GM19455 (cell line): ENCODE results near the gene TPTE2.
"Not testable (repeated sequence)": the region's sequence is repeated elsewhere in the genome, so short reads cannot be mapped to it uniquely, and the experiment has no call there.

ENCODE experiments used
- ATAC-seq: cut with Tn5 transposase; IDR thresholded peaks from one replicate; pipeline ENCODE4 v1.9.1; 2021; ENCODE audit not compliant: unreplicated experiment

Gene TPTE2

DNA sequence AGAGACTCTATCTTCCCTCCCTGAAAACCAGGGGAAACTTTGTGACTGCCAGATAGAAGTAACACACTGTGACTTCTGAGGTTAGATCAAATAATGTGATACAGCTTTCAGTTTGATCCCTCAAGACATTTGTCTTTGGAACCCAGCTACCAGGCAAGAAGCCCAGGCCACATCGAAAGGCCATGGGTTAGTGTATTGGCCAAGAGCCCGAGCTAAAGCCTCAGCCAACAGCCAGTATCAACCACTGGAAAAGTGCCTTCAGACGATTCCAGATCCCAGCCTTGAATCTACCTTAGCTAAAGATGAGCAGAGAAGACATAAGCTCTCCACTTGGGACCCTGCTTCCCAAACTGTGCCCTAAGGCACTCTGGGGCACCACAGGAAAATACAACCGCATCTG lies 10.9 kb upstream of the TPTE2 start:
- ATAC-seq = no peak

DNA sequence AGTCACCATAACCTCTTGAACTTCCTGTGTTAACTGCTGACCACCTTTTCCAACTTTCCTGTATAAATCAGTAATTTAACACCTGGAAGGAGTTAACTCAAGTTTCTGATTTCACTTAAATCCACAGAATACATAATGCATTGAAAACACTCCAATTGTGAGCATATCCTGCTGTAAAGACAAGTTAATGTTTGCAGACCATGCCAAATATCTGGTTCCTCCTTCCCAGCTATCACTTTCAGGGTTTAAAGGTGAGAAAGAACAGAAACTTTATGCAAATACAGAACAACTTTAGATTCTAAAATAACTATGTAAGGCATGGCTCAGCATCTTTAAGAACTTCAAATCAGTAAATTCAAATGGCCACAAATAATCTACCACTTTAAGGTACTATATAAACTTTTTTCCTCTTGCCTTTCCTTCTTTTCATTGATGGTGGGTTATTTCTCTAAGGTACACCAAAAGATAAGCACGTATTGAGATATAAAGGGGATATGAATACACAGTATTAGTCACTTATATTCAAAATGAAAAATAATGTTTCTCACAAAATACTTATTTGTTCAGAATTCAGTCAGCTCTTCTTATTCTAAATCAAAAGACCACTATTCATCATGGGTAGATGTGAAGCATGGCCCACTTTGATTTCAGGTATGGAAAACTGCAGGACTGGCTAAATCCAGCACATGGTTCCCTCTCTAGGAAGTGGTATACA lies 6.6 kb upstream of the TPTE2 start:
- ATAC-seq = peak; percentile 45

DNA sequence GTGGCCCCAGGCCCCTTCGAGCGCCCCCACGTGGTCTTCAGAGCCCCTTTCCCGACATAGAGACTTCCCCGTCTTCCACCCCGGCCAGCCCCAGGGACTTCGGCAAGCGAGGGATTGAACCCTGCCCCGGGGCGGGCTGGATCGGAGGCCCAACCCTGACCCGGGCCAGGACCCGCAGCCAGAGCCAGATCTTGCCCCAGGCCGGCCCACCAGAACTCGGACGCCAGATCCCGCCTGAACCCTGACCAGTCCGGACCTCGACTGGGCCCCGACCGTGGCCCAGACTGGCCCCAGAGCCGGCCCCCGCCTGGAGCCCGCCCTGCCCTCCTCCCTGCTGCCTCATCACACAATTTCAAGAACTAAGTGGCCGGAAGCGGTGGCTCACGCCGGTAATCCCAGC lies 253 bp upstream of the TPTE2 start:
- no peak for ATAC-seq

DNA sequence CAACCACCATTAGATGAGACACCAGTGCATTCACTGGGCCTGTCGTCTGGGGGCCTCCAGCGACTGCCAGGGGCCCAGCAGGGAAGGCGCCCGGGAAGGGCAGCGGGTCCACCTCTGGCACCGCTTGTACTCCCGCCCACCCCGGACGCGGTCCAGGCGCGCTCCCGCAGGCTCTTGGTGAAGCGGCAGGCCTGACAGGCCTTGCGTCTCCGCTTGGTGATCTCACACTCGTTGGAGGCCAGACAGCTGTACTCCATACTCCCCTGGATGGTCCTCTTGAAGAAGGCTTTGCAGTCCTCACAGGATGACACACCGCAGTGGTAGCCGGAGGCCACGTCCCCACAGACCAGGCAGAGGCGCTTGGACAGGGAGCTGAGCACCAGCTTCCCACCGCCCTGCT lies 660 bp downstream of the TPTE2 start:
- ATAC-seq = not testable (repeated sequence)

DNA sequence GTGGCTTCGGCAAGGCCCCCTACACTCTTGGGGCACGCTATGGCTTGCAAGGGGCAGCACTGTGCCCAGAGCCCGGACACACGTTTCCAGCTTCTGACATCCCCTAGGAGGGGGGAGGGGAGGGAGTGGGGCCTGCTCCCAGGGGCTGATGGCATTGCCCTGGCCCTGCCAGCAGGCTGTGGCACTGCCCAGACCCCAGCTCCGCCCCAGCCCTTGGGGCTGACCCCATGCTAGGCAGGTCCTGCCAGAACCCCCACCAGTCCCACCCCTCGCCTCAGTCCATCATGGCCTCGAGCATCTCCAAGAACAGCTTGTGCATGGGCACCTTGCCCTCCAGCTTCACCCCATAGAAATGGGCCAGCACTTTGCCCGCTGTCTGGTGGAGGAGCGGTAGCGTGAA lies 1.6 kb downstream of the TPTE2 start:
- not testable (repeated sequence) for ATAC-seq

DNA sequence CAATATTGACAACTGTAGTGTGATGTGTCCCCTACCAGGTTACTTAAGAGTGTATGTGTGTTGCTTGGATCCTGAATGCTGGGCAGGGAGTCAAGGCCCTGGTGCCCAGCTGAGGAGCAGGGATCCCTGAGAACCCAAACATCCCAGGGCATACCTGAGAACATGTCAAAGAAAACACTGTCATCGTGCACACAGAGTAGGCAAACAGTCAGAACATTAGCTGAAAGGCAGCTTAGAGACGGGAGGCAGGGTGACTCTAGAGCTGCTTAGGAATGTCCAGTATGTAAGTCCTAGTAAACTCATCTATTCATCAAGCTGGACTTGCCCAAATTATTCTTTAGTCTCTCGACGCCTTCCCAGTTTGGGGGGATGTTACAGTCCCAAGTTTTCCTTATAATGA lies 4.0 kb downstream of the TPTE2 start:
- ATAC-seq = not testable (repeated sequence)

DNA sequence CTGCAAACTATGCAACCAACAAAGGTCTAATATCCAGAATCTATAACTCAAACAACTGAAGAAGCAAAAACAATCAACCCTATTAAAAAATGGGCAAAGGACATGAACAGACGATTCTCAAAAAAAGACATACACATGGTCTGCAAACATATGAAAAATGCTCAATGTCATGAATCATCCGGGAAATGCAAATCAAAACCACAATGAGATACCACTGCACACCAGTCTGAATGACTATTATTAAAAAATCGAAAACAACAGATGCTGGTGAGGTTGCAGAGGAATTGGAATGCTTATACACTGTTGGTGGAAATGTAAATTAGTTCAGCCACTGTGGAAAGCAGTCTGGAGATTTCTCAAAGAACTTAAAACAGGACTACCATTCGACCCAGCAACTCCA lies 12.1 kb downstream of the TPTE2 start:
- not testable (repeated sequence) for ATAC-seq

DNA sequence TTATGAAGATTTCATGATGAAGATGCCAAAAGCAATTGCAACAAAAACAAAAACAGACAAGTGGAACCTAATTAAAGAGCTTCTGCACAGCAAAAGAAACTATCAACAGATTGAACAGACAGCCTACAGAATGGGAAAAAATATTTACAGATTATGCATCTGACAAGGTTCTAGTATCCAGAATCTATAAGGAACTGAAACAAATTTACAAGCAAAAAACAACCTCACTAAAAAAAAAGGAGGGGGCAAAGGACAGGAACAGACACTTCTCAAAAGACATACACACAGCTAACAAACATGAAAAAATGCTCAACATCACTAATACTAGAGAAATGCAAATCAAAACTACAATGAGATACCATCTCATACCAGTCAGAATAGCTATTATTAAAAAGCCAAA lies 35.7 kb downstream of the TPTE2 start:
- not testable (repeated sequence) for ATAC-seq

DNA sequence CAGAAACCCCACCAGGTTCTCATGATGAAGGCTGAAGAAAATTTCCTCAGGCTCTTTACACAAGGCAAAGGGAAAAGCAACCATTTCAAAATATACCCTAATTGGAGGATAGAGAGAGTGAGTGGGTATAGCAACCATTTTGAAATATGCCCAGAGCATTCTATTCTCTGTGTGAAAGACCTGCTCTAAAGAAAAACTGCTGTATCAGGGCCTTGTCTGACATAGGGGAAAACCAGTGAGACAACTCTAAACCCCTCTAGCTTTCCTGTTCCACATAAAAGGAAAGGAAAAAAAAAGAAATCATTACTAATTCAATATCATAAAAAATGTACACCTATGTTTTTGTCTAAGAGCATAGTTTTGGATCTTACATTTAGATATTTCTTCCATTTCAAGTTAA lies 42.3 kb downstream of the TPTE2 start:
- no peak for ATAC-seq

DNA sequence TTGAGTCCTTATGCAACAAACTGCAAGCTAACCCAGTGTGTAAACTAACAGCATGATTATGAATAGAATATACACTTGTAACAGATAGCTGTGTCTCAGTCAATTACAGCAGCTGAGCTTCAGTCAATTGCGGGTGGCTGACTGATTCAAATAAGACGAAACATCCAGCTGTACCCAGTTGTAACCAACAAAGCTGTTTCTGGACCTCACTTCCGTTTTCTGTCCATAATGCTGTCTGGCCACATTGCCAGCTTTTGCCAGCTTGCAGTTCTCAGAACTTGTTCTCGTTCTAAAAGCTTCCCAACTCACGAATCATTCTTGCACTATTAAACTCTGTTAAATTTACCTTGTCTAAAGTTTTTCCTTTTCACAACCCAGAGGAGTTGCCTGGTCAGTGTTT lies 53.7 kb downstream of the TPTE2 start:
- not testable (repeated sequence) for ATAC-seq

DNA sequence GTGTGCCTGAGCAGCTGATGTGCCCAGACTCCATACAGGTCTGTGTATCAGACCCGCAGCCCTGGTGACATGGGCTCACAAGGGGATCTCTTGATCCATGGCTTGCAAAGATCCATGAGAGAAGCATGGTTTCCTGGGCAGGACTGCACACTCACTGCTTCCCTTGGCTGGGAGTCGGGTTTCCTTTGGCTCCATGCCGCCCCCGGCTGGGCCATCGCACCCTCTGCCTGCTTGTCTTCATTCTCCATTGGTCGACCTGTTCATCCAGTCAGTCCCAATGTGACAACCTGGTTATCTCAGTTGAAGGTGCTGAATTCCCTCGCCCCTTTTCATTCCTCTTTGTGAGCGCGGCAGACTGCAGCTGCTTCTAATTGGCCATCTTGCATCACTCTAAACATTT lies 101.2 kb downstream of the TPTE2 start:
- not testable (repeated sequence) for ATAC-seq

DNA sequence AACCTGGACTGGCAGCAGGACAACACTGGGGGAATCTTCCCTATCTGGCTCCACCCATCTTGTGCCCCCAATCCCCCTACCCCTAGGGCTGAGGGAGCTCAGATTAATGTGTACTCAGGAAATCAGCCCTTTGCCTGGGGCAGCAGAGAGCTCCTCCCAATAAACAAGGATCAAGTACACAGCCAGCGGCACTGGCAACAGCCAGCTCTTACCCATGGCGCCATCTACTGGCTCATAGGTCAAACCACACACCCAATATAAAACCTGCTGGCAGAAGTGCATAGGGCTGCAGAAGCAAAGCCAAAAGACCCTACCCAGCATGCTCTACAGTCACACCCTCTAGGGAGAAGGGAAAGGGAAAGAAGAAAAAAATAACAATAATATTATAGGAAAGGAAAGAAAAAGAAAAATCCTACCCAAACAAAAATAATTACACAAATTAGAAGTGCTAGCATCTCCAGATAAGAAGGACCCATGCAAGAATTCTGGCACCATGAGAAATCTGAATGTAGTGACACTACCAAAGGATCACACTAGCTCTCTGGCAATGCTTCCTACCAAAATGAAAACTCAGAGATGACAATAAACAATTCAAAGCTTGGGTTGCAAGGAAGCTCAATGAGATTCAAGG lies 122.2 kb downstream of the TPTE2 start:
- not testable (repeated sequence) for ATAC-seq

DNA sequence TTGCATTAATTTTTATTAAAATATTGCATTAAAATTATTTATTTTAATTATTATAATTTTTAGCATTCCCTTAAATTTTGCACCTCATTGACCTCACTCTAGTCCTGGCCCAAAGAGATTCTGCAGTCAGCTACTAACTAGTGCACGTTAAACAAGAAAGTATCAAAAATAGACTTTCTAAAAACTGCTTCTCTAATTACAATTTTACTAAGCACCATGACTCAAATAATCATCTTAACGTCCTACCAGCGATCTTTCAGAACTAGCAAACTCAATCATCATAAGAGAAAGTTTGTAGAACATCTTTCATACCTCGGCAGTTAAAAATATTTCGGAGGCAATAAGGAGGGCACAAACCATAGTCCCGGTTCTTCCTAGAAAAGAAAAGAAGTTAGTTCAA lies 123.6 kb downstream of the TPTE2 start:
- ATAC-seq = not testable (repeated sequence)

DNA sequence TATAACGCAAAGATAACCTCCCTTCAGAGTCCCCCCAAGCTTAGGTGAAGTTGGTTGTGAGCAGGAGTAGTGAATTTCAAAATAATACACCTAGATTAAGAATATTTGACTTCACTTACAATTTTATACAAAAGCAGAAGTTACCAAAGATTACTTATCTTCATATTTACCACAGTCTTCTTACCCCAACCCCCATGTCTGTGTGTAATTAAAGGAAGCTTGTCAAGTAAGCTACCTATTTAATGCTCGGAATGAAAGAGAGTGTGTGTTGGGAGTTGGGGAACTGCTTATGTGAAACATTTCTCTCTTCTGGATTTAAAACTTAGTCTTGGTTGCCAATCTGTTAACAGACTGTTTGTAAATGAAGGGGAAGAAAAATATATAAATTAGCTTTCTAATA lies 139.1 kb downstream of the TPTE2 start:
- not testable (repeated sequence) for ATAC-seq

DNA sequence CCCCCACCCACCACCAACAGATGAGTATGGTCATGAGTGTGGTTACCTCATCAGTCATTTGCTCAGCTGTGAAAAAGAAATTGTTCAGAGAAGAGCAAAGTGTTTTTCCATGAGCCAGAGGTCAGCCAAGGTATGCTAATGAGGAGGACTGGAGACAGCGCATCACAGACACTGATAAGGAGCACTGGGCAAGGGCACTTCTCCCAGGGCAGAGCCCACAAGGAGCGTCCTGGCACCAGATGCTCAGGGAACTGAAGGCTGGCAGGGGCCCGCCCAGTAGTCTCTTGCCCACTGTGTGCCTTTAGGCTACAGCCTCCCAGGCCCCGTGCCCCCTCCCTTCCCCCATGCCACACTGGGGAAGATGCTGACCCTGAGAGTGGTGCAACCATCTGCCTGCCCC lies 148.8 kb downstream of the TPTE2 start:
- not testable (repeated sequence) for ATAC-seq

DNA sequence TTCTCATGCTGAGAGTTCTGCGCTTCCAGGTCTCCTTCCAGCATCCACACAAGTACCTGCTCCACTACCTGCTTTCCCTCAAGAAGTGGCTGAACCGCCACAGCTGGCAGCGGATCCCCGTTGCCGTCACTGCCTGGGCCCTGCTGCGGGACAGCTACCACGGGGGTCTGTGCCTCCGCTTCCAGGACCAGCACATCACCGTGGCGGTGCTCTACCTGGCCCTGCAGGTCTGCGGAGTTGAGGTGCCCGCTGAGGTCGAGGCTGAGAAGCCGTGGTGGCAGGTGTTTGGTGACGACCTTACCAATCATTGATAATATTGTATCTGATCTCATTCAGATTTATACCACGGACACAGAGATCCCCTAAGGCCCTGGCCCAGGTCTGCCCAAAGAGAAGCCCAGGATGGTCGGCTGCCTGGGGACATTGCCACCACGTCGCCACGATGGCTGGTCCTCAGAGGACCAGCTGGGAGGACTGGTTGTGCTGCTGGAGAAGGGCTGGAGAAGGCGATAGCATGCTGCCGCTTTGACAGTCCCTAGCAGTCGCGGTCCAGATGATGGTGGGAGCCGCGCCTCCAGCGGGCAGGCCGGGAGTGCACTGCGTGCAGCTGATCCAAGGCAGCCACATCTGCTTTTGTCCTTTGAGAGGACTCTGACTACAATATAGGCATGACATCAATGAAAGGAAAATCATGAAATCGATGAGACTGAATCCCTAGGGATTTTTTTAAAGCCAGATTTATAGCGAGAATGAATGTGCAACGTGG lies 178.4 kb downstream of the TPTE2 start:
- not testable (repeated sequence) for ATAC-seq

DNA sequence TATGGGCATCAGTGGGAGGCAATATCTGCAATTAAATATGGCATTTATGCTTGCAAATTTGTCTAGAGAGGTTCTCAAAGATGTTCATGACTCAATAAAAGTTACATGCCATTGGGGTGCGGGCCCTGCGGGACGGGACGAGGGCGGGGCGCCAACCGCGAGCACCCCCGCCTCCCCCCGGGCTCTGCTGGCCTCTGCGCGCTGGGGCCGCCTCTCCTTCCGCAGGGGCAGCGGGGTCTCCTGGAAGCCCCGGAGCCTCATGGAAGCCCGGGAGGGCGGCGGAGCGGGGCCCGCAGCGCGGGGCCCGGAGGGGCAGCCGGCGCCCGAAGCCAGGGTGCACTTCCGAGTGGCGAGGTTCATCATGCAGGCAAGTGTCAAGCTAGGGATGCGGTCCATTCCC lies 179.2 kb downstream of the TPTE2 start:
- no peak for ATAC-seq
